Right atrium auricular region (tissue), 2 donors: ENCODE data around the gene ARRDC2. TPM values are rescaled to one million over a fixed set of nuclear protein-coding genes. Genes with fewer than 3 reads are reported as not detected.

Source experiments
- DNase-seq: peaks from one replicate; pipeline ENCODE4 v3.0.0-alpha.2; 2019; ENCODE audit warnings: low spot score
- H3K27ac ChIP-seq, 2 donors: fragments of 200-600 bp; sonication (generic); 1 replicate in 1 of 2; 2 replicates in 1 of 2; pipeline ENCODE4 v1.5.1; 2016 to 2019
- H3K27me3 ChIP-seq, 2 donors: fragments of 200-600 bp; sonication (generic); one replicate each; pipeline versions ENCODE4 v1.5.1 to v1.6.0; 2017 to 2019
- H3K36me3 ChIP-seq: fragments of 200-600 bp; sonication (generic); one replicate; pipeline ENCODE4 v1.5.1; 2016
- H3K4me1 ChIP-seq, 2 donors: fragments of 200-600 bp; sonication (generic); one replicate each; pipeline versions ENCODE4 v1.5.1 to v1.6.0; 2017 to 2019
- H3K4me3 ChIP-seq, 2 donors: fragments of 200-600 bp; sonication (generic); 1 replicate in 1 of 2; 2 replicates in 1 of 2; pipeline ENCODE4 v1.5.1; 2017 to 2019; ENCODE audit warnings: mild to moderate bottlenecking in 1 of 2, moderate library complexity in 1 of 2
- H3K9me3 ChIP-seq, 2 donors: fragments of 200-600 bp; sonication (generic); one replicate each; pipeline ENCODE4 v1.5.1; 2019
- CTCF ChIP-seq, 2 donors: fragments of 200-600 bp; sonication (generic); IDR thresholded peaks; one replicate each; pipeline ENCODE4 v1.5.1; 2019; ENCODE audit warnings: antibody characterized with exemption in 2 of 2
- total RNA-seq, 2 donors: library from RNA; depleted of rRNA; stranded (reverse); fragments of >200 nt; gene quantifications; one replicate each; pipeline ENCODE4 v1.1.0, GENCODE V29; 2016

Gene ARRDC2
- total RNA-seq, 2 donors from 2014 or later = 26.7 to 42.4 TPM

DNA sequence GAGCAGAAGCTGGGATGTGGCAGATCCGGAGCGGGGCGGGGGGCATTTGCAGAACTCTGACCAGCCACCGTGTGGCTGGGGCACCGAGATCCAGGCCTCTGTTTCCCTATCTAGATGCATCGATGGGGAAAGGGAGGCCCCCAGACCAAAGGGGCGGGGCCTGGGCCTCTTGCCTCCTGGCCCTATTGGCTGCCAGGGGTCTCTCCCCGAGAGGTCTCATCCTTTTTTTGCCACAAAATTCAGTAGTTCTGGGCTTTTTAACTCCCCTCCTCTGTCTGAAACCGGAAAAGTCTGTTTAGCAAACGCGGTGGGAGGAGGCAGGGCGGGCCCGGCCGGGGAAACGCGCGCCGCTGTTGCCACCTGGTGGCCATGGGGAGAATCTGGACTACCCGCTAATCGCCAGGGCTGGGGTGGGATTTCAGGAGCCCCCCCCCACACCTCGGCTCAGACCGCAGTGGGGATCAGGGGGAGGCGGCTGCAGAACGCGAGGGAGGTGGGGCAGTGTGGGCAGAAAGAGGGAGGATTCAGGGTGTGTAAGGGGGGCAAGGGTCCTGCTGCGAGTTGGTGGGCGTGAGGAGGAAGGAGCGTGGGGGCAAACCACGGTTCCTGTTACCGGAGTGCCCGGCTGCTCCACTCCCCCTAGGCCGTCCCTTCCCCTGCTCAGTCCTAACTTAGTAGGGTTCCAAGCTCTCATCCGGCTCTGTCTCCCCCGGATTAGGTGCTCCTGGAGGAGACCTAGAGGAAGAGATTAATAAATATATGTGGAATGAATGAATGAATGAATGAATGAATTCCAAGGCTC is 50.4 kb downstream of the ARRDC2 start:
- peak; percentile 82 for DNase-seq
- peak; percentile 92 to 99 for TF ChIP-seq CTCF (IDR thresholded peaks at IDR 0.05)
- H3K9me3 ChIP-seq = no peaks in the 10 kb centered on the region
- H3K4me1 ChIP-seq = peaks cover 0 to 15% of the 10 kb centered on the region in 2 donors
- no peaks in the 10 kb centered on the region for H3K36me3 ChIP-seq
- peak overlapping the region in 1 of 2 donors; percentile 12 for H3K4me3 ChIP-seq
- peak overlapping the region; percentile 76 to 83 for H3K27ac ChIP-seq
- H3K27me3 ChIP-seq = no peaks in the 10 kb centered on the region

DNA sequence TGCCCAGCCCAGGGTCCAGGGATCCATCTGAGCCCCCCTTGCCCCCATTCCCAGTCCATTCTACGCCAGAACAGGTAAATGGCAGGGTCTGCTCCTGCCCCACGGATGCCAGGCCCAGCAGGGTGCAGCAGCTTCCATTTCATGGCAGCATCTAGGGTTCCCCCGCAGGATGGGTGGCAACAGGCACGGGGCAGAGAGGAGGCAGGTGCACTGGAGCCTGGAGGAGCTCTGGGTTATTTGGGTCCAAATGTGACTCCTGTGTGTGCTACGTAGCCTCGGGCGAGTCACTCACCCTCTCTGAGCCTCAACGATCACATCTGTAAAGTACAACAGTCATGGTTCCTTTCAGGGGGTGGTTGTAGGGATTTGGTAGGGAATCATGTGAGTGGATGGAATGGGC is 51.3 kb downstream of the ARRDC2 start:
- Histone ChIP-seq H3K9me3 (no peaks in the 10 kb centered on the region), H3K4me1 (peaks cover 0 to 15% of the 10 kb centered on the region in 2 donors), H3K36me3 (no peaks in the 10 kb centered on the region), H3K27me3 (no peaks in the 10 kb centered on the region), H3K27ac (no peak overlapping the region), H3K4me3 (no peak overlapping the region)
- DNase-seq = no peak
- TF ChIP-seq CTCF (IDR thresholded peaks at IDR 0.05) = no peak

DNA sequence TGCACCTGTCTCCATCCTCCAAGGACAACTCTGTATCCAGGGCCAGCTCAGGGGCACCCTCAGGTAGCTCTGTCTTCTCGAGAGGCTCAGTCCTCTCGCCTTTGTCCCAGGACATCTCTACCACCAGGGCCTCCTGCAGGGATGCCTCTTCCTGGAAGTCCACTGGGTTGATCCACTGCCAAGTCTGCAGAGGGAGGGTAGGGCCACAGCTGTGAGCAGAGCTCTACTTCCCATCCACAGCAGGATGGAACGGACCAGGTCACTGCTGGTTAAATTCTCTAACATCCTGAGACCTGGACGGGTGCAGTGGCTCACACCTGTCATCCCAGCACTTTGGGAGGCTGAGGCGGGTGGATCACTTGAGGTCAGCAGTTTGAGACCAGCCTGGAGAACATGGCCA is 51.9 kb downstream of the ARRDC2 start:
- no peak for TF ChIP-seq CTCF (IDR thresholded peaks at IDR 0.05)
- Histone ChIP-seq H3K36me3 (no peaks in the 10 kb centered on the region), H3K4me3 (no peak overlapping the region), H3K27ac (no peak overlapping the region), H3K9me3 (no peaks in the 10 kb centered on the region), H3K4me1 (peaks cover 0 to 15% of the 10 kb centered on the region in 2 donors), H3K27me3 (no peaks in the 10 kb centered on the region)
- no peak for DNase-seq

- no peaks in the 10 kb centered on the region for H3K27me3 ChIP-seq
- no peak for TF ChIP-seq CTCF (IDR thresholded peaks at IDR 0.05)
- H3K36me3 ChIP-seq = no peaks in the 10 kb centered on the region
- H3K4me1 ChIP-seq = peaks cover 0 to 15% of the 10 kb centered on the region in 2 donors
- no peaks in the 10 kb centered on the region for H3K9me3 ChIP-seq
- no peak for DNase-seq
- H3K27ac ChIP-seq = no peak overlapping the region
- H3K4me3 ChIP-seq = no peak overlapping the region
Measured at GRCh38 chr19:18060472-18060871, 52.5 kb downstream of the ARRDC2 start.

DNA sequence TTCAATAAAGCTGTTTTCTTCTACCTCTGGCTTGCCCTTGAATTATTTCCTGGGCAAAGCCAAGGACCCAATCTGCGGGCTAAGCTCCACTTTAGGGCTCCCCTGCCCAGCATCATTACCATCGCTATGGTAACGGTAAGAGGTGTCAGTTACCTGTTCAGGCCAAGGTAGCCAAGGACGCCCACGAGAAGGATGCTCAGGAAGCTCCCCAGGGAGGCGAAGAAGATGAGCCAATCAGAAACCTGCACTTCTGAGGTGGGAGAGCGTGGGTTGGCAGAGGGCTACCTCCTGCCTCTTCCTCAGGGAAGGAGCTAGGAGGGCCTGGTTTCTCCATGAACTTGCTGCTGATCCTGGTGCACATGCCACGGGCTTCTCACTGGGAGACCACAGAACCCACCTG is 54.1 kb downstream of the ARRDC2 start:
- Histone ChIP-seq H3K27ac (no peak overlapping the region), H3K4me3 (no peak overlapping the region), H3K27me3 (no peaks in the 10 kb centered on the region), H3K9me3 (no peaks in the 10 kb centered on the region), H3K4me1 (peaks cover 0 to 15% of the 10 kb centered on the region in 2 donors), H3K36me3 (no peaks in the 10 kb centered on the region)
- no peak for TF ChIP-seq CTCF (IDR thresholded peaks at IDR 0.05)
- no peak for DNase-seq

DNA sequence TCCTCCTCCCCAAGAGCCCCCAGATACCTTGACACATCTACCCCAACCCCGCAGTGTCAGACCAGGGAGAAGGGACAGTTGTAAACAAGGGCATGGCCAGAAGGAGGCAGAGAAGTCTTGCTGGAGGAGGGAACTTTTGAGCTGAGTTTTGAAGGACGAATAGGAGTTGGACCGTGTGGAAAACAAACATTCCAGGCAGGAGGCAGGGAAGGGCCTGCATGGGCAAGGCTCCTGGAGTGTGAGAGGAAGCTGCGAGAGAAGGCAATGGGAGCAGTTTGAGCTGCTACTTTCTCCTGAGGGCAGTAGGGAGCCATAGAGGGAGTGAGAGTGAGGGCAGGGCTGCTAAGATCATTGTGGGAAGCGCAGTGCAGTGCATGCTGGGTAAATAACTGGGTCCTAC is 55.5 kb downstream of the ARRDC2 start:
- no peak for TF ChIP-seq CTCF (IDR thresholded peaks at IDR 0.05)
- peaks cover 0 to 3% of the 10 kb centered on the region in 2 donors for H3K4me1 ChIP-seq
- H3K27ac ChIP-seq = no peak overlapping the region
- no peaks in the 10 kb centered on the region for H3K27me3 ChIP-seq
- no peaks in the 10 kb centered on the region for H3K9me3 ChIP-seq
- no peak for DNase-seq
- H3K36me3 ChIP-seq = no peaks in the 10 kb centered on the region
- H3K4me3 ChIP-seq = no peak overlapping the region
